KOPT-K1 (cell line): ENCODE data around the gene BBS9.
"Not testable (repeated sequence)": the region's sequence is repeated elsewhere in the genome, so short reads cannot be mapped to it uniquely, and the experiment has no call there.

Experiments
- H3K27ac ChIP-seq: fragments of 200-600 bp; sonication (generic); 2 replicates; pipeline ENCODE4 v1.5.1; 2016; ENCODE audit warnings: antibody characterized with exemption, mild to moderate bottlenecking, low read depth, low read length; ENCODE audit not compliant: poor library complexity, severe bottlenecking
- H3K36me3 ChIP-seq: fragments of 200-600 bp; sonication (generic); 2 replicates; pipeline ENCODE4 v1.5.1; 2017; ENCODE audit warnings: antibody characterized with exemption, mild to moderate bottlenecking, low read length, moderate library complexity; ENCODE audit not compliant: insufficient read depth
- H3K9me3 ChIP-seq: fragments of 200-600 bp; sonication (generic); 2 replicates; pipeline ENCODE4 v1.5.1; 2017; ENCODE audit warnings: antibody characterized with exemption, low read length, mild to moderate bottlenecking; ENCODE audit not compliant: insufficient read depth, poor library complexity, severe bottlenecking

BBS9 gene

DNA sequence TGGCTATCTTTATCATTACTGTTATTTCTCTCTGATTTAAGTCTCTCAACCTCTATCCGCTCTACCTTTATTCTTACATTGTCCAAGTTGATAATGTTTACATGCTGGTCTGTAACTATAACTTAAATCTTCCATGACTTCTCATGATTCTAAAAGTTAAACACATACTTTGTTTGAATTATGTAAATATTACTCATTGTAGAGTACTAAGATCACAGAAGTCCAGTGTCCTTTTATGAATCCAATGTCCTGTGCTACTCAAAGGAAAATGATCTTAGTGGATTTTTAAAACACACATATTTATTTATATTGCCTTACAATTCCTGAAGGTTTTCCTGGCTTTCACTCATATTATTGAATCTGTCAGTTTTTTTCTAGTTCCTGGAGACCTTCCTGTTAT, 70.9 kb downstream of the BBS9 start:
- no peaks in the 10 kb centered on the region for H3K9me3 ChIP-seq
- H3K36me3 ChIP-seq = no peaks in the 10 kb centered on the region
- no peak overlapping the region for H3K27ac ChIP-seq

- H3K36me3 ChIP-seq = no peaks in the 10 kb centered on the region
- no peaks in the 10 kb centered on the region for H3K9me3 ChIP-seq
- H3K27ac ChIP-seq = no peak overlapping the region
Measured at GRCh38 chr7:33201821-33202220, 72.5 kb downstream of the BBS9 start.

DNA sequence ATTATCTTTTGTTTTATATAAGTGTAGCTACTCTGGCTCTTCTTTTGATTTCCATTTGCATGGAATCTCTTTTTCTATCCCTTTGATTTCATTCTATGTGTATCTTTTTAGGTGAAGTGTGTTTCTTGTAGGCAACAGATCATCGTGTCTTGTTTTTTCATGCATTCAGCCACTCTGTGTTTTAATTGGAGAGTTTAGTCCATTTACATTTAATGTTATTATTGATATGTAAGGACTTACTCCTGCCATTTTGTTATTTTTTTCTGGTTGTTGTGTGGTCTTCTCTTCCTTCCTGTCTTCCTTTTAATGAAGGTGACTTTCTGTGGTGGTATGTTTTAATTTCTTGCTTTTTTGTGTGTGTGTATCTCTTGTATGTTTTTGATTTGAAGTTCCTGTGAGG, 81.6 kb downstream of the BBS9 start:
- H3K27ac ChIP-seq = no peak overlapping the region
- peaks cover 13% of the 10 kb centered on the region for H3K9me3 ChIP-seq
- H3K36me3 ChIP-seq = no peaks in the 10 kb centered on the region

DNA sequence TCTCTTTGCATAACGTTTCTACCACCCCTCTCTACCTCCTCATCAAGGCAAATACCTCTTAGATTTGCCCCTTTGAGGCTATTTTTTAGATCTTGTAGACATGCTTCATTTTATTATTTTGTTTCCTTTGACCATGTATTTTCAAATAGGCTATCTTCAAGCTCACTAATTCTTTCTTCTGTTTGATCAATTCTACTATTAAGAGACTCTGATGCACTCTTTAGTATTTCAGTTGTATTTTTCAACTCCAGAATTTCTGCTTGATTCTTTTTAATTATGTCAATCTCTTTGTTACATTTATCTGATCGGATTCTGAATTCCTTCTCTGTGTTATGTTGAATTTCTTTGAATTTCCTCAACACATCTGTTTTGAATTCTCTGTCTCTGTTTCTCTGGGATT, 82.8 kb downstream of the BBS9 start:
- no peaks in the 10 kb centered on the region for H3K36me3 ChIP-seq
- no peak overlapping the region for H3K27ac ChIP-seq
- H3K9me3 ChIP-seq = peaks cover 13% of the 10 kb centered on the region

DNA sequence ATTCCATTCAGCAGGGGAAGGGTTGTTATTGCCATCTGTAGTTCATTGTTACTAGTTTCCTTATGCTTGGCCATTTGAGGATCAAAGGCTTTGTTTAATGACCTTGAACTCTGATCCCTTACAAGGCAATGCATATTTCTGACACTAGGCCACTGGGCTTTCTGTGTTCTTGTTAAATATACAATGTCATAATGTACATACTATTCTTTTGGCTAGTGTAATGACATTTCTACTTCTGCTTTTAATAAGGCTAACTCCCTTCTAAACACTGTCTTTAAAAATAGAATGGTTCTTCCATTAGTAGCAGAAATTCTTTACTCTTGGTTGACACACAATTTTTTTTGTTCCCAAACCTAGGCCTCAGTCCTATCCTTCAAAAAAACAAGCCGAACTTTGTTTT, 86.6 kb downstream of the BBS9 start:
- Histone ChIP-seq H3K36me3 (no peaks in the 10 kb centered on the region), H3K27ac (no peak overlapping the region), H3K9me3 (peaks cover 13% of the 10 kb centered on the region)

DNA sequence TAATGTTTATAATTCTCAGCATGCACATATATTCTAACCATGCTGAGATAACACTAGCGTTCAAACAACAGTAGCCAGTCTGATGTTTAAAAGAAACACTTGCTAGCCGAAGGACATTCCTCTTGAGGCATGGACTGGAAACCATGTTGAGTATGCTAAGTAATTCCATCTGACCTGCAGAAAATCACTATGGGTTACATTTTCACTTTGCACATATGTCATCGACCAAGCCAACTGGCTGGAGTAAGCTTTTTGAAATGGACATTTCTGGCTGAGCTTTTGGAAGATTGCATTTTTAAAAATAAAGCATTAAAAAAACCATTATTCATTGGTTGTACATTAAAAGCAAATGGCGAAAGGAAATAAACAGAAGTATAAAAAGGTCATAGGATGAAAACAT, 88.2 kb downstream of the BBS9 start:
- no peak overlapping the region for H3K27ac ChIP-seq

DNA sequence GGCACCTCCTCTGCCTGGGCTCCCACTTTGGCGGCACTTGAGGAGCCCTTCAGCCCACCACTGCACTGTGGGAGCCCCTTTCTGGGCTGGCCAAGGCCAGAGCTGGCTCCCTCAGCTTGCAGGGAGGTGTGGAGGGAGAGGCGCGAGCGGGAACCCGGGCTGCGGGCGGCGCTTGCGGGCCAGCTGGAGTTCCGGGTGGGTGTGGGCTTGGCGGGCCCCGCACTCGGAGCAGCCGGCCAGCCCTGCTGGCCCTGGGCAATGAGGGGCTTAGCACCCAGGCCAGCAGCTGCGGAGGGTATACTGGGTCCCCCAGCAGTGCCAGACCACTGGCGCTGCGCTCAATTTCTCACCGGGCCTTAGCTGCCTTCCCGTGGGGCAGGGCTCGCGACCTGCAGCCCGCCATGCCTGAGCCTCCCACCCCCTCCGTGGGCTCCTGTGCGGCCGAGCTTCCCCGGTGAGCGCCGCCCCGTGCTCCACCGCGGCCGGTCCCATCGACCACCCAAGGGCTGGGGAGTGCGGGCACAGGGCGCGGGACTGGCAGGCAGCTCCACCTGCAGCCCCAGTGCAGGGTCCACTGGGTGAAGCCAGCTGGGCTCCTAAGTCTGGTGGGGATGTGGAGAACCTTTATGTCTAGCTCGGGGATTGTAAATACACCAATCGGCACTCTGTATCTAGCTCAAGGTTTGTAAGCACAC, 89.6 kb downstream of the BBS9 start:
- not testable (repeated sequence) for H3K9me3 ChIP-seq, H3K36me3 ChIP-seq, H3K27ac ChIP-seq

More for the DNA sequence above, 88.2 kb downstream of the BBS9 start:
- peaks cover 4% of the 10 kb centered on the region for H3K9me3 ChIP-seq
- H3K36me3 ChIP-seq = no peaks in the 10 kb centered on the region

- Histone ChIP-seq H3K36me3 (no peaks in the 10 kb centered on the region), H3K27ac (no peak overlapping the region), H3K9me3 (no peaks in the 10 kb centered on the region)
Measured at GRCh38 chr7:33220231-33220630, 90.9 kb downstream of the BBS9 start.

DNA sequence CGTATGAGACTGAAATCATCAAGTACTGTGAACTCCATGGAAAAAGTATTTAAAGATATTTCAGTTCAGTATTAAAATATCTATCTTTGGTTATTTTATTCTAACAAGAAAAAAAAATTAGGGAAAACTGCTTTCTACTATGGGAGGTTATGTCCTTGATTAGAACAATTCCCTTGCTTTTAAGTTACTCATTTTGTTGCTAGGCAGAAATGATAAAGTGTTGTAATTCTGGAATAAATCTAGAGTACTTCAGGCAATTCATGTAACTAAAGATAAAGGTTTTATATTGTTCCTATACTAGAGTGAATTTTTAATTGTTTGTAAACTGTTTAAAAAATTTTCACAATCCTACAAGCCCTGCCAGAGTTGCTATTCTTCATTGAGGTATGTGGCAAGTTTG, 92.0 kb downstream of the BBS9 start:
- Histone ChIP-seq H3K9me3 (no peaks in the 10 kb centered on the region), H3K36me3 (no peaks in the 10 kb centered on the region), H3K27ac (no peak overlapping the region)

DNA sequence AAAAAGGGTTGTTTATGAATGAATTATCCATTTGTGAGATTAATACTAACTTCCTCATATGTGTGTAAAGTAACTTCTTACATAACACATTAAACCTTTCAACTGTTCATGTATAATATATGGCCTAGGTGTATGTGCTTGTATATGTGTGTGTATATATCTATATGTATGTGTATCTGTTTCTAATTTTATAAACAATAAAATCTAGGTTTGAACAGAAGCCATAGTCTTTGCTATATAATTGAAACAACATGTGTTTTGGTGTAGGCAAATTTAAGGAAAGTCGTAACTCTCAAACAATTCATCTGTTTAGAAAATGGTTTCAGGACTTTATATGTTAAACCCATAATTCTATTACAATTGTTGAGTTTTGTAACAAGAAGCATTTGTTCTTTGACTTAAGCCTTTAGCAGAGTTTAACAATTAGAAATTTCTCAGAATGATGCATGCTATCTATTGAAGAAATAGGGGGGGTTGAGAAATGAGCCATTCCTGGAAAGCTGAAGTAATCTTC, 103.3 kb downstream of the BBS9 start:
- Histone ChIP-seq H3K9me3 (no peaks in the 10 kb centered on the region), H3K36me3 (no peaks in the 10 kb centered on the region), H3K27ac (no peak overlapping the region)

- no peaks in the 10 kb centered on the region for H3K36me3 ChIP-seq
- no peaks in the 10 kb centered on the region for H3K9me3 ChIP-seq
- no peak overlapping the region for H3K27ac ChIP-seq
Measured at GRCh38 chr7:33233659-33234058, 104.3 kb downstream of the BBS9 start.

- Histone ChIP-seq H3K36me3 (no peaks in the 10 kb centered on the region), H3K27ac (no peak overlapping the region), H3K9me3 (no peaks in the 10 kb centered on the region)
Measured at GRCh38 chr7:33237036-33237435, 107.7 kb downstream of the BBS9 start.

DNA sequence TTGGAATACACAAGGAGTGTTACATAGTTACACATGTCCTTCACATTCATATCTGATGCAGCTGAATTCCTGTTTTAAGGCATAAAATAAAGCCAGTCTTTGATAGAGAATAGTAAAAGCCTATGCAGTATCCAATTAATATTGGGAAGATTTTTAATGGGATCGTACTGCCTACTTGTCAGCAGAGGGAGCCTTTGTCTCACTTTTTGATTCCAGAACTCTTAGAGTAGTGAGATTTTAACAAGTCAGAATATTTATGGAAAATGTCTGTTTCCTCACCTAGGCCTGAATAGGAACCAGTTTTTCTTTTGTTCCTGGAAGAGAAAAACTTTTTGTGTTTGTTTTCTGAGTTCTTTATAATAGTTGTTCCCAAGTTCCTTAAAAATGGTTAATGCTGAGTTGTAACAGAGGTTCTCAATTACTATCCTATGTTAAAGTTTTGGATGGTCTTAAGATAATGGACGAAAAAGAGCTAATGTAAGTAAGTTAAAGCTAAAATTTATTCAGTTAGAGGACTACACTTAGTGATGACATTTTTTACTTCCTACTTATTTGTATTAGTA, 114.0 kb downstream of the BBS9 start:
- Histone ChIP-seq H3K27ac (no peak overlapping the region), H3K36me3 (no peaks in the 10 kb centered on the region), H3K9me3 (no peaks in the 10 kb centered on the region)

DNA sequence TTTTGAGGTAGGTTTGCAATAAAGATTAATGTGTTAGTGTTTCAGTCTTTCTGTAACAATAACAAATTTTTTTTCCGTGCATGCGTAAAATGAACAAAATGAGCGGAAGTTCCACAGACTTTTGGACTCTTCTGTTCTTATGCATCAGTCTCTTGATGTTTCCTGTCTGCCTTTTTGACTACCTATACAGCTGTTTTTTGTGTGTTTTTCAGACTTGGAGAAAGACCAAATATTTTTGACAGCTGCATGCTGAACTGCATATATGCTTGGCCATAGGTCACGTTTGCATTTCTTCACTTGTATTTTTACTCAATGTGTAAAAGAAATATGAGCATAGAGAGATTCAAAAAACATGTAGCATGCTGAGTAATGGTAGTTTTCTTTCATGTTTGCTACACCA, 119.3 kb downstream of the BBS9 start:
- H3K9me3 ChIP-seq = peaks cover 8% of the 10 kb centered on the region
- no peak overlapping the region for H3K27ac ChIP-seq
- no peaks in the 10 kb centered on the region for H3K36me3 ChIP-seq

DNA sequence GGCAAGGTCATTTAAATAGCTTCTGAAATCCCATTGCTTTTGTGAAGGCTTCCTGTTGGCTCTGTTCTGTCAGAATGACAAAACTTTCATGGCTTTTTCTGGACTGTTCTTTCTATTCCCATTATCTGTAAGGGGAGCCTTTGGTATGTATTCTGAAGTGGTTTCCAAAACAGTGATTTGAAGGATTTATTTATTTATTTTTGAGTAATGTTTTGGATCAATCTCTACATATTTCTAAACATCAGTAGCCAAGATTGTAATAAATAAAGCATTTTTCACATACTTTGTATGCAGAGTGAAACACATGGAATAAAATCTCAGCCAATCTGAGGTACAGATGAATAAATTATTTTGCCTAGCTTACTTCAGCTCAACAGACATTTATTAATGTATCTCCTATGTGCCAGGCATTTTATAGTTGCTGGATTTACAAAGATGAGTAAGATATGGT, 121.1 kb downstream of the BBS9 start:
- Histone ChIP-seq H3K9me3 (peaks cover 8% of the 10 kb centered on the region), H3K27ac (no peak overlapping the region), H3K36me3 (no peaks in the 10 kb centered on the region)

DNA sequence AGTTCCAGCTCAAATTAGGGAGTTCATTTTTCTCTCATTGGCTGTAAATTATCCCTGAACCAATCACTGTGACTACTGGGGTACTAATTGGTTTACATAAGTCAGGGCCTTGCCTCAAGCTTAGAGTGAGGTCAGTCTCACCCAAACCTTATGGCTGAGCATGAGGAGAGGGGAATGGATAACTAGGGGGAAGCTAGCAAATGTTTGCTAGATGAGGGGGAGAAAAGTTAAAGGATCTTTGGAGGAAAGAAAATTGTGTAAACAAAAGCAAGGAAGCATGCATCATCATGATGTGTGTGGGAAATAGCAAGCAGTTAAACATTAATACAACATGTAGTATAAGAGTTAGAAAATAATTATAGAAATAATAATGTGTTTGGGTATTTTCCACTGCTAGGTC, 121.9 kb downstream of the BBS9 start:
- H3K27ac ChIP-seq = no peak overlapping the region
- no peaks in the 10 kb centered on the region for H3K36me3 ChIP-seq
- H3K9me3 ChIP-seq = peaks cover 8% of the 10 kb centered on the region
